HCT116 (cell line): Measurements from ENCODE around the gene INPP5B. TPM values are rescaled to one million over a fixed set of nuclear protein-coding genes. Genes with fewer than 3 reads are reported as not detected.

Experiments
- ATAC-seq: fragments of 200-7000 bp; cut with Tn5 transposase; 2 replicates; pipeline ENCODE4 v1.9.1; 2020; ENCODE audit warnings: mild to moderate bottlenecking, moderate library complexity
- BruUV-seq: library from RNA; stranded (reverse); fragments of 400-500 nt; replicated peaks from 2 replicates; lab custom pipeline; 2021; lab: Mats Ljungman, UMichigan
- CTCF ChIA-PET: fragments of 300-600 bp; sonication (Branson Sonifier 250); formaldehyde crosslinking; loops from one replicate; lab custom pipeline; 2021; ENCODE audit warnings: antibody characterized with exemption; lab: Charles Lee
- POLR2A ChIA-PET: fragments of 300-600, 350-600 bp; sonication (Branson Sonifier 250); formaldehyde crosslinking; loops from one replicate; lab custom pipeline; 2021; ENCODE audit warnings: antibody characterized with exemption; lab: Charles Lee
- RAD21 ChIA-PET, 2 experiments: fragments of 300-600 bp; sonication (Branson Sonifier 250); formaldehyde crosslinking; loops; one replicate each; lab custom pipeline; 2023; ENCODE audit warnings: low total read pairs in 2 of 2; ENCODE audit not compliant: uncharacterized antibody in 2 of 2, unreplicated experiment in 2 of 2, low non-redundant PET in 1 of 2; lab: Charles Lee
- DNase-seq: peaks from one replicate; pipeline ENCODE4 v3.0.0-alpha.2; 2010; ENCODE audit warnings: low read depth, low spot score
- H2AFZ ChIP-seq: fragments of 200-600 bp; shearing (Covaris generic), sonication (generic); 2 replicates; pipeline ENCODE4 v1.6.1; 2017; ENCODE audit warnings: low read depth, mixed run types, mixed read lengths, antibody characterized with exemption, low read length; ENCODE audit not compliant: poor library complexity, severe bottlenecking
- H3K27ac ChIP-seq: 2 replicates; pipeline ENCODE4 v1.5.1; 2012; ENCODE audit warnings: low read depth, low read length
- H3K27me3 ChIP-seq: fragments of 200-600 bp; sonication (generic); 2 replicates; pipeline ENCODE4 v1.6.1; 2016; ENCODE audit warnings: mixed run types, low read length, mixed read lengths; ENCODE audit not compliant: insufficient read depth
- H3K36me3 ChIP-seq, 2 experiments: fragments of 200-500 bp in 1 of 2; fragments of 200-600 bp in 1 of 2; sonication (Bioruptor generic) in 1 of 2; sonication (generic) in 1 of 2; 2 replicates each; pipeline versions ENCODE4 v1.5.1 to v1.6.1; 2014 to 2016; ENCODE audit warnings: low read length in 2 of 2, inconsistent platforms in 1 of 2, mixed read lengths in 1 of 2, mixed run types in 1 of 2; ENCODE audit not compliant: insufficient read depth in 2 of 2, control insufficient read depth in 1 of 2
- H3K4me1 ChIP-seq, 2 experiments: fragments of 200-600 bp in 1 of 2; sonication (generic) in 1 of 2; 2 replicates each; pipeline versions ENCODE4 v1.5.1 to v1.6.1; 2012 to 2017; ENCODE audit warnings: low read length in 2 of 2, inconsistent platforms in 1 of 2, mild to moderate bottlenecking in 1 of 2, mixed read lengths in 1 of 2, mixed run types in 1 of 2, moderate library complexity in 1 of 2; ENCODE audit not compliant: insufficient read depth in 2 of 2, control insufficient read depth in 1 of 2
- H3K4me2 ChIP-seq: fragments of 200-600 bp; sonication (generic); 2 replicates; pipeline ENCODE4 v1.6.1; 2017; ENCODE audit warnings: mixed run types, low read length, mixed read lengths
- H3K4me3 ChIP-seq, 2 experiments: fragments of 200-600 bp in 1 of 2; sonication (generic) in 1 of 2; replicated peaks in 1 of 2; 2 replicates each; pipeline ENCODE4 v1.5.1; 2011 to 2016; ENCODE audit warnings: low read length in 2 of 2, control low read depth in 1 of 2, low read depth in 1 of 2, mild to moderate bottlenecking in 1 of 2, mixed read lengths in 1 of 2, mixed run types in 1 of 2
- H3K79me2 ChIP-seq: fragments of 200-600 bp; sonication (generic); 2 replicates; pipeline ENCODE4 v1.6.1; 2017; ENCODE audit warnings: mild to moderate bottlenecking, mixed run types, low read length, moderate library complexity, mixed read lengths; ENCODE audit not compliant: insufficient read depth
- H3K9ac ChIP-seq: fragments of 200-600 bp; sonication (generic); 2 replicates; pipeline ENCODE4 v1.6.1; 2016; ENCODE audit warnings: low read length, mixed read lengths
- H3K9me2 ChIP-seq: fragments of 200-600 bp; sonication (generic), shearing (Covaris generic); 2 replicates; pipeline ENCODE4 v1.6.1; 2017; ENCODE audit warnings: mixed run types, mild to moderate bottlenecking, moderate library complexity; ENCODE audit not compliant: insufficient read depth
- H3K9me3 ChIP-seq, 2 experiments: fragments of 200-500 bp in 1 of 2; fragments of 200-600 bp in 1 of 2; sonication (Bioruptor generic) in 1 of 2; sonication (generic) in 1 of 2; 2 replicates each; pipeline ENCODE4 v1.6.1; 2014 to 2017; ENCODE audit warnings: low read length in 2 of 2, mixed read lengths in 2 of 2, inconsistent platforms in 1 of 2, low read depth in 1 of 2, mild to moderate bottlenecking in 1 of 2, mixed run types in 1 of 2, moderate library complexity in 1 of 2; ENCODE audit not compliant: control insufficient read depth in 1 of 2, insufficient read depth in 1 of 2
- H4K20me1 ChIP-seq: fragments of 200-600 bp; sonication (generic), shearing (Covaris generic); 2 replicates; pipeline ENCODE4 v1.6.1; 2017; ENCODE audit warnings: mixed run types, mild to moderate bottlenecking, moderate library complexity; ENCODE audit not compliant: insufficient read depth
- CBX3 ChIP-seq: IDR thresholded peaks from 2 replicates; pipeline ENCODE4 v1.6.1; 2012; ENCODE audit warnings: low read depth
- EGR1 ChIP-seq: IDR thresholded peaks from 2 replicates; pipeline ENCODE4 v1.6.1; 2012; ENCODE audit warnings: low read depth
- EZH2 ChIP-seq: fragments of 200-600 bp; sonication (generic); IDR thresholded peaks from 2 replicates; pipeline ENCODE4 v1.6.1; 2017; ENCODE audit warnings: antibody characterized with exemption, mixed run types
- FOSL1 ChIP-seq: IDR thresholded peaks from 2 replicates; pipeline ENCODE4 v1.6.1; 2012; ENCODE audit warnings: low read depth
- JUND ChIP-seq: IDR thresholded peaks from 2 replicates; pipeline ENCODE4 v1.6.1; 2012
- POLR2AphosphoS5 ChIP-seq: IDR thresholded peaks from 2 replicates; pipeline ENCODE4 v1.6.1; 2011; ENCODE audit warnings: mild to moderate bottlenecking, low read depth, low read length, moderate library complexity
- RAD21 ChIP-seq: IDR thresholded peaks from 2 replicates; pipeline ENCODE4 v1.6.1; 2012; ENCODE audit warnings: low read depth, mild to moderate bottlenecking
- SIN3A ChIP-seq: IDR thresholded peaks from 2 replicates; pipeline ENCODE4 v1.6.1; 2012; ENCODE audit warnings: low read depth
- SP1 ChIP-seq: IDR thresholded peaks from 2 replicates; pipeline ENCODE4 v1.6.1; 2012; ENCODE audit warnings: low read depth
- TCF7L2 ChIP-seq: IDR thresholded peaks from 2 replicates; pipeline ENCODE4 v1.7.0; 2011; ENCODE audit warnings: borderline replicate concordance, inconsistent platforms; ENCODE audit not compliant: insufficient read depth, insufficient read length; ENCODE audit errors: extremely low read depth
- YY1 ChIP-seq: IDR thresholded peaks from 2 replicates; pipeline ENCODE4 v1.6.1; 2011; ENCODE audit warnings: low read length, low read depth, moderate library complexity, mild to moderate bottlenecking; ENCODE audit not compliant: insufficient replicate concordance; ENCODE audit errors: extremely low read depth
- ZNF274 ChIP-seq: fragments of 200-500 bp; sonication (Bioruptor generic); IDR thresholded peaks from 2 replicates; pipeline ENCODE4 v1.6.1; 2014; ENCODE audit warnings: mild to moderate bottlenecking, low read depth, low read length, inconsistent platforms
- intact Hi-C: fragments of 100-400 bp; cut with micrococcal nuclease; formaldehyde crosslinking; loops from 2 replicates; pipeline ENCODE4 v1.10.0; 2022
- total RNA-seq: library from RNA; stranded (reverse); gene quantifications from one replicate; pipeline ENCODE4 v1.2.1, GENCODE V29; 2021; ENCODE audit not compliant: unreplicated experiment
- TF ChIP-seq, protein P1 (sequence below): IDR thresholded peaks from 2 replicates; pipeline ENCODE4 v1.6.1; 2012
- TF ChIP-seq, protein P2 (sequence below), 3 experiments: fragments of 200-600 bp in 1 of 3; sonication (generic) in 1 of 3; IDR thresholded peaks in 2 of 3; conservative IDR thresholded peaks in 1 of 3; 2 replicates each; pipeline ENCODE4 v1.5.1; 2012 to 2017; ENCODE audit warnings: low read depth in 2 of 3, low read length in 2 of 3, antibody characterized with exemption in 1 of 3, borderline replicate concordance in 1 of 3, control low read depth in 1 of 3, mild to moderate bottlenecking in 1 of 3, mixed read lengths in 1 of 3, mixed run types in 1 of 3, moderate library complexity in 1 of 3; ENCODE audit not compliant: insufficient read depth in 1 of 3
- TF ChIP-seq, protein P3 (sequence below): IDR thresholded peaks from 2 replicates; pipeline ENCODE4 v1.6.1; 2012; ENCODE audit warnings: low read depth

INPP5B gene
- total RNA-seq, 1 experiment from 2014 or later: 20.8 TPM

DNA sequence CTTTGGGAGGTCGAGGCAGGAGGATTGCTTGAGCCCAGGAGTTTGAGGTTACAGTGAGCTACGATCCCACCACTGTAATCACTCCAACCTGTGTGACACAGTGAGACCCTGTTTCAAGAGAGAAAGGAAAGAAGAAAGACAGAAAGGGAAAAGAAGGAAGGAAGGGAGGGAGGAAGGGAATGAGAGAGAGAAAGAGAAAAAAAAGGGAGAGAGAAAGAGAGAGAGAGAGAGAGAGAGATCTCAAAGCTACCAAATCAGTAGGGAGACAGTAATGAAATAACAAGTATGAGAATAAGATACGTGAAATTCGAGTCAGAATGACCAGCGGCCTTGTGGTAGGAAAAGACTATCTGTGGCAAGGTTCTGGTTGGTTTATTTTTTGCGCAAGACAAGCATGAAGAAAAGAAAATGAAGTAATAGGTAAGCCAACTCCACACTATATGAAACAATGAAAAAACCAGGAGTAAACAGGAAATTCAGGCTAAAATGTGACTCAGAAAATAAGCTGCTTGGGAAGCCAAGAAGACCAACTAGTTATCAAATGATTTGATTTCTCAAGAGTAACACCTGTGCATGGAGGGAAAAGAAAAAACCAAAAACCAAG is 96.4 kb downstream of the INPP5B start:
- H3K9me3 ChIP-seq: no peaks in the 10 kb centered on the region
- no peak overlapping the region for H3K27ac ChIP-seq
- H3K4me2 ChIP-seq: no peak overlapping the region
- ATAC-seq (no peak), DNase-seq (no peak)
- TF ChIP-seq EGR1: no peak
- ChIA-PET CTCF (interaction anchor here (2.0 kb wide), 1 partner anchor 9 kb away, joined by 10 read pairs; the partner anchor contains the start of gene MTF1), POLR2A (no interaction called here), RAD21 (no interaction called here)
- H3K27me3 ChIP-seq: no peaks in the 10 kb centered on the region
- BruUV-seq: no TSS peak
- no peaks in the 10 kb centered on the region for H3K4me1 ChIP-seq
- no peak overlapping the region for H3K4me3 ChIP-seq
- H2AFZ ChIP-seq: no peak overlapping the region
- no peaks in the 10 kb centered on the region for H3K9me2 ChIP-seq
- H3K36me3 ChIP-seq: peaks cover 5 to 19% of the 10 kb centered on the region in 2 experiments; a peak in 3 of 4 replicates
- H4K20me1 ChIP-seq: peaks cover 4% of the 10 kb centered on the region; the same call in 1 of the 2 replicates
- H3K79me2 ChIP-seq: peaks cover 91% of the 10 kb centered on the region
- intact Hi-C loops: no loop called here
- H3K9ac ChIP-seq: no peak overlapping the region

DNA sequence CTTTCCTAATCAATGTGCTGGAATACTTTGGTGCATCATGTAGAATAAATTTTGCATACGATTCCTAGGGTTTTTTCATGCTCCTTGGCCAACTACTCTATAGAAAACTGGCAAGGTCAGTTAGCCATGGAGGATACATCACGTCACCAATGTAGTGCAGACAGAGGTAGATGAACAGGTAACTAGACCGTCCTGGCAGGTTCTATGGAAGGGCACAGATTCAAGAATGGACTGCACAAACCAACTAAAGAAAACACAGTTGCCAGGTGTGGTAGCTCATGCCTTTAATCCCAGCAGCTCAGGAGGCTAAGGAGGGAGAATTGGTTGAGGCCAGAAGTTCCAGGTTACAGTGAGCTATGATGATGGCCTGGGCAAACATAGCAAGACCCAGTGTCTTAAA is 97.4 kb downstream of the INPP5B start:
- BruUV-seq: no TSS peak
- no peak overlapping the region for H3K4me2 ChIP-seq
- H2AFZ ChIP-seq: no peak overlapping the region
- ChIA-PET RAD21 (no interaction called here), CTCF (no interaction called here), POLR2A (no interaction called here)
- H3K9me3 ChIP-seq: no peaks in the 10 kb centered on the region
- peaks cover 4% of the 10 kb centered on the region; the same call in 1 of the 2 replicates for H4K20me1 ChIP-seq
- ATAC-seq (no peak), DNase-seq (no peak)
- no peaks in the 10 kb centered on the region for H3K9me2 ChIP-seq
- H3K27ac ChIP-seq: no peak overlapping the region
- H3K9ac ChIP-seq: no peak overlapping the region
- peaks cover 91% of the 10 kb centered on the region for H3K79me2 ChIP-seq
- intact Hi-C loops: no loop called here
- H3K27me3 ChIP-seq: no peaks in the 10 kb centered on the region
- H3K4me1 ChIP-seq: no peaks in the 10 kb centered on the region
- peaks cover 5 to 18% of the 10 kb centered on the region in 2 experiments; a peak in 3 of 4 replicates for H3K36me3 ChIP-seq
- H3K4me3 ChIP-seq: no peak overlapping the region
- TF ChIP-seq POLR2AphosphoS5 (no peak), SIN3A (no peak), EGR1 (no peak), CBX3 (no peak), EZH2 (no peak), SP1 (no peak), JUND (no peak), FOSL1 (no peak), TCF7L2 (no peak), ZNF274 (no peak), YY1 (no peak), RAD21 (no peak)
- TF ChIP-seq, protein P1, sequence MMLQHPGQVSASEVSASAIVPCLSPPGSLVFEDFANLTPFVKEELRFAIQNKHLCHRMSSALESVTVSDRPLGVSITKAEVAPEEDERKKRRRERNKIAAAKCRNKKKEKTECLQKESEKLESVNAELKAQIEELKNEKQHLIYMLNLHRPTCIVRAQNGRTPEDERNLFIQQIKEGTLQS: no peak
- TF ChIP-seq, protein P2, sequence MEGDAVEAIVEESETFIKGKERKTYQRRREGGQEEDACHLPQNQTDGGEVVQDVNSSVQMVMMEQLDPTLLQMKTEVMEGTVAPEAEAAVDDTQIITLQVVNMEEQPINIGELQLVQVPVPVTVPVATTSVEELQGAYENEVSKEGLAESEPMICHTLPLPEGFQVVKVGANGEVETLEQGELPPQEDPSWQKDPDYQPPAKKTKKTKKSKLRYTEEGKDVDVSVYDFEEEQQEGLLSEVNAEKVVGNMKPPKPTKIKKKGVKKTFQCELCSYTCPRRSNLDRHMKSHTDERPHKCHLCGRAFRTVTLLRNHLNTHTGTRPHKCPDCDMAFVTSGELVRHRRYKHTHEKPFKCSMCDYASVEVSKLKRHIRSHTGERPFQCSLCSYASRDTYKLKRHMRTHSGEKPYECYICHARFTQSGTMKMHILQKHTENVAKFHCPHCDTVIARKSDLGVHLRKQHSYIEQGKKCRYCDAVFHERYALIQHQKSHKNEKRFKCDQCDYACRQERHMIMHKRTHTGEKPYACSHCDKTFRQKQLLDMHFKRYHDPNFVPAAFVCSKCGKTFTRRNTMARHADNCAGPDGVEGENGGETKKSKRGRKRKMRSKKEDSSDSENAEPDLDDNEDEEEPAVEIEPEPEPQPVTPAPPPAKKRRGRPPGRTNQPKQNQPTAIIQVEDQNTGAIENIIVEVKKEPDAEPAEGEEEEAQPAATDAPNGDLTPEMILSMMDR (IDR thresholded peaks at IDR 0.05 in 2 of 3, conservative IDR thresholded peaks at IDR 0.05 in 1 of 3; ENCODE audit: borderline replicate concordance in 1 of 3, insufficient read depth in 1 of 3, low read depth in 2 of 3, low read length in 2 of 3): no peak
- TF ChIP-seq, protein P3, sequence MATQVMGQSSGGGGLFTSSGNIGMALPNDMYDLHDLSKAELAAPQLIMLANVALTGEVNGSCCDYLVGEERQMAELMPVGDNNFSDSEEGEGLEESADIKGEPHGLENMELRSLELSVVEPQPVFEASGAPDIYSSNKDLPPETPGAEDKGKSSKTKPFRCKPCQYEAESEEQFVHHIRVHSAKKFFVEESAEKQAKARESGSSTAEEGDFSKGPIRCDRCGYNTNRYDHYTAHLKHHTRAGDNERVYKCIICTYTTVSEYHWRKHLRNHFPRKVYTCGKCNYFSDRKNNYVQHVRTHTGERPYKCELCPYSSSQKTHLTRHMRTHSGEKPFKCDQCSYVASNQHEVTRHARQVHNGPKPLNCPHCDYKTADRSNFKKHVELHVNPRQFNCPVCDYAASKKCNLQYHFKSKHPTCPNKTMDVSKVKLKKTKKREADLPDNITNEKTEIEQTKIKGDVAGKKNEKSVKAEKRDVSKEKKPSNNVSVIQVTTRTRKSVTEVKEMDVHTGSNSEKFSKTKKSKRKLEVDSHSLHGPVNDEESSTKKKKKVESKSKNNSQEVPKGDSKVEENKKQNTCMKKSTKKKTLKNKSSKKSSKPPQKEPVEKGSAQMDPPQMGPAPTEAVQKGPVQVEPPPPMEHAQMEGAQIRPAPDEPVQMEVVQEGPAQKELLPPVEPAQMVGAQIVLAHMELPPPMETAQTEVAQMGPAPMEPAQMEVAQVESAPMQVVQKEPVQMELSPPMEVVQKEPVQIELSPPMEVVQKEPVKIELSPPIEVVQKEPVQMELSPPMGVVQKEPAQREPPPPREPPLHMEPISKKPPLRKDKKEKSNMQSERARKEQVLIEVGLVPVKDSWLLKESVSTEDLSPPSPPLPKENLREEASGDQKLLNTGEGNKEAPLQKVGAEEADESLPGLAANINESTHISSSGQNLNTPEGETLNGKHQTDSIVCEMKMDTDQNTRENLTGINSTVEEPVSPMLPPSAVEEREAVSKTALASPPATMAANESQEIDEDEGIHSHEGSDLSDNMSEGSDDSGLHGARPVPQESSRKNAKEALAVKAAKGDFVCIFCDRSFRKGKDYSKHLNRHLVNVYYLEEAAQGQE: no peak
